ENCODE results near the gene ATXN2. TPM values are rescaled to one million over a fixed set of nuclear protein-coding genes. Genes with fewer than 3 reads are reported as not detected.

The ATXN2 gene
- total RNA-seq, 1 experiment from 2014 or later, result 56.3 TPM

DNA sequence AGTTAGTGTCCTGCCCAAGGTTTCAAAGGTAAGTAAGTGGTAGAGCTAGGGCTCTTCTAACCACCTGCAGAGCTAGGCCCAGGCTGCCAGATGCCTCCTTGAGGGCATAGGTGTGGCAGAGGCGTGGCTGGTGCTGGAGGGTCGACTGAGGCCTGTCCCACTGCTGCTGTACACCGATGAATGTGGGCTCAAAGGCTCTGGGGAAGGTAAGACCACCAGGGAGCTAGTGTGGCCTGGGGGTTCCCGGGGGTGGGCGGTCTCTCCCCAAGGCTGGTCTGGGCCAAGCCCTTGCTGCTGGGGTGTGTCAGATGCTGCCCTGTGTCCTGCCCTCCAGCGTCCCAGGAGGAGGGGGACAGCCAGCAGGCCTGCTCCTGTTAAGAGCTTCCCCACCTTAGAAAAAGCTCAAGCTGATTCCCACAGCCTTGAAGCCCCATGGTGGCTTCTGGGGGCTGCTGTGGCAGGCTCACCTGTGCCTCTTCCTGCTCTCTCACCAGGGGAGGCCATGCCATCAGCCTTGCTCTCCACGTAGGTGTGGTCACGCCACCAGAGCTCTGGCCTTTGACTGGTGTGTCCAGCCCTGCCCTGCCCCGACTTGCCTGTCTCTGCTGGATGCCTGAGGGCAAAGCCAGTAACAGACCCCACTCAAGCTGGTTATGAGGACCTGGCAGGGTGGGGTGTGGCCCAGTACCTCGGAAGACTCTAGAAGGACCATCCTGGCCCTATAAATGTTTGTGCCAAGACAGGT, 156.6 kb downstream of the ATXN2 start:
- Mint-ChIP-seq H3K4me3 (no peak overlapping the region), H3K9me3 (no peaks in the 10 kb centered on the region), H3K4me1 (peaks cover 34% of the 10 kb centered on the region), H3K36me3 (peaks cover 17% of the 10 kb centered on the region), H3K27me3 (ENCODE audit: low read depth) (no peaks in the 10 kb centered on the region), H3K27ac (peak overlapping the region; percentile 85)
- CTCF ChIA-PET, result interaction anchor here (0.9 to 2.4 kb wide), 5 partner anchors 9 to 46 kb away, joined by 4 to 12 read pairs (median 8); no protein-coding TSS in a partner anchor
- TF ChIP-seq, protein P1, sequence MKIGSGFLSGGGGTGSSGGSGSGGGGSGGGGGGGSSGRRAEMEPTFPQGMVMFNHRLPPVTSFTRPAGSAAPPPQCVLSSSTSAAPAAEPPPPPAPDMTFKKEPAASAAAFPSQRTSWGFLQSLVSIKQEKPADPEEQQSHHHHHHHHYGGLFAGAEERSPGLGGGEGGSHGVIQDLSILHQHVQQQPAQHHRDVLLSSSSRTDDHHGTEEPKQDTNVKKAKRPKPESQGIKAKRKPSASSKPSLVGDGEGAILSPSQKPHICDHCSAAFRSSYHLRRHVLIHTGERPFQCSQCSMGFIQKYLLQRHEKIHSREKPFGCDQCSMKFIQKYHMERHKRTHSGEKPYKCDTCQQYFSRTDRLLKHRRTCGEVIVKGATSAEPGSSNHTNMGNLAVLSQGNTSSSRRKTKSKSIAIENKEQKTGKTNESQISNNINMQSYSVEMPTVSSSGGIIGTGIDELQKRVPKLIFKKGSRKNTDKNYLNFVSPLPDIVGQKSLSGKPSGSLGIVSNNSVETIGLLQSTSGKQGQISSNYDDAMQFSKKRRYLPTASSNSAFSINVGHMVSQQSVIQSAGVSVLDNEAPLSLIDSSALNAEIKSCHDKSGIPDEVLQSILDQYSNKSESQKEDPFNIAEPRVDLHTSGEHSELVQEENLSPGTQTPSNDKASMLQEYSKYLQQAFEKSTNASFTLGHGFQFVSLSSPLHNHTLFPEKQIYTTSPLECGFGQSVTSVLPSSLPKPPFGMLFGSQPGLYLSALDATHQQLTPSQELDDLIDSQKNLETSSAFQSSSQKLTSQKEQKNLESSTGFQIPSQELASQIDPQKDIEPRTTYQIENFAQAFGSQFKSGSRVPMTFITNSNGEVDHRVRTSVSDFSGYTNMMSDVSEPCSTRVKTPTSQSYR (CRISPR knock-in tag; IDR thresholded peaks at IDR 0.05), result no peak
- TF ChIP-seq NFYB (CRISPR knock-in tag; conservative IDR thresholded peaks at IDR 0.05; ENCODE audit: low read depth) (no peak), SP1 (CRISPR knock-in tag; conservative IDR thresholded peaks at IDR 0.05) (no peak), ZNF423 (CRISPR knock-in tag; IDR thresholded peaks at IDR 0.05) (no peak), SMAD4 (CRISPR knock-in tag; IDR thresholded peaks at IDR 0.05) (no peak), ESRRA (CRISPR knock-in tag; IDR thresholded peaks at IDR 0.05; ENCODE audit: borderline replicate concordance) (no peak), FOXJ3 (CRISPR knock-in tag; IDR thresholded peaks at IDR 0.05; ENCODE audit: borderline replicate concordance) (no peak), FOXP1 (CRISPR knock-in tag; IDR thresholded peaks at IDR 0.05; ENCODE audit: borderline replicate concordance) (no peak), TEAD1 (CRISPR knock-in tag; IDR thresholded peaks at IDR 0.05) (no peak), ZNF671 (CRISPR knock-in tag; IDR thresholded peaks at IDR 0.05) (no peak), RORB (CRISPR knock-in tag; IDR thresholded peaks at IDR 0.05) (no peak)
- TF ChIP-seq, protein P2, sequence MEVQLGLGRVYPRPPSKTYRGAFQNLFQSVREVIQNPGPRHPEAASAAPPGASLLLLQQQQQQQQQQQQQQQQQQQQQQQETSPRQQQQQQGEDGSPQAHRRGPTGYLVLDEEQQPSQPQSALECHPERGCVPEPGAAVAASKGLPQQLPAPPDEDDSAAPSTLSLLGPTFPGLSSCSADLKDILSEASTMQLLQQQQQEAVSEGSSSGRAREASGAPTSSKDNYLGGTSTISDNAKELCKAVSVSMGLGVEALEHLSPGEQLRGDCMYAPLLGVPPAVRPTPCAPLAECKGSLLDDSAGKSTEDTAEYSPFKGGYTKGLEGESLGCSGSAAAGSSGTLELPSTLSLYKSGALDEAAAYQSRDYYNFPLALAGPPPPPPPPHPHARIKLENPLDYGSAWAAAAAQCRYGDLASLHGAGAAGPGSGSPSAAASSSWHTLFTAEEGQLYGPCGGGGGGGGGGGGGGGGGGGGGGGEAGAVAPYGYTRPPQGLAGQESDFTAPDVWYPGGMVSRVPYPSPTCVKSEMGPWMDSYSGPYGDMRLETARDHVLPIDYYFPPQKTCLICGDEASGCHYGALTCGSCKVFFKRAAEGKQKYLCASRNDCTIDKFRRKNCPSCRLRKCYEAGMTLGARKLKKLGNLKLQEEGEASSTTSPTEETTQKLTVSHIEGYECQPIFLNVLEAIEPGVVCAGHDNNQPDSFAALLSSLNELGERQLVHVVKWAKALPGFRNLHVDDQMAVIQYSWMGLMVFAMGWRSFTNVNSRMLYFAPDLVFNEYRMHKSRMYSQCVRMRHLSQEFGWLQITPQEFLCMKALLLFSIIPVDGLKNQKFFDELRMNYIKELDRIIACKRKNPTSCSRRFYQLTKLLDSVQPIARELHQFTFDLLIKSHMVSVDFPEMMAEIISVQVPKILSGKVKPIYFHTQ (CRISPR knock-in tag; IDR thresholded peaks at IDR 0.05), result no peak
- TF ChIP-seq, protein P3, sequence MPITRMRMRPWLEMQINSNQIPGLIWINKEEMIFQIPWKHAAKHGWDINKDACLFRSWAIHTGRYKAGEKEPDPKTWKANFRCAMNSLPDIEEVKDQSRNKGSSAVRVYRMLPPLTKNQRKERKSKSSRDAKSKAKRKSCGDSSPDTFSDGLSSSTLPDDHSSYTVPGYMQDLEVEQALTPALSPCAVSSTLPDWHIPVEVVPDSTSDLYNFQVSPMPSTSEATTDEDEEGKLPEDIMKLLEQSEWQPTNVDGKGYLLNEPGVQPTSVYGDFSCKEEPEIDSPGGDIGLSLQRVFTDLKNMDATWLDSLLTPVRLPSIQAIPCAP (CRISPR knock-in tag; IDR thresholded peaks at IDR 0.05), result no peak
- TF ChIP-seq, protein P4, sequence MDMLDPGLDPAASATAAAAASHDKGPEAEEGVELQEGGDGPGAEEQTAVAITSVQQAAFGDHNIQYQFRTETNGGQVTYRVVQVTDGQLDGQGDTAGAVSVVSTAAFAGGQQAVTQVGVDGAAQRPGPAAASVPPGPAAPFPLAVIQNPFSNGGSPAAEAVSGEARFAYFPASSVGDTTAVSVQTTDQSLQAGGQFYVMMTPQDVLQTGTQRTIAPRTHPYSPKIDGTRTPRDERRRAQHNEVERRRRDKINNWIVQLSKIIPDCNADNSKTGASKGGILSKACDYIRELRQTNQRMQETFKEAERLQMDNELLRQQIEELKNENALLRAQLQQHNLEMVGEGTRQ (CRISPR knock-in tag; IDR thresholded peaks at IDR 0.05), result no peak
- TF ChIP-seq, protein P5, sequence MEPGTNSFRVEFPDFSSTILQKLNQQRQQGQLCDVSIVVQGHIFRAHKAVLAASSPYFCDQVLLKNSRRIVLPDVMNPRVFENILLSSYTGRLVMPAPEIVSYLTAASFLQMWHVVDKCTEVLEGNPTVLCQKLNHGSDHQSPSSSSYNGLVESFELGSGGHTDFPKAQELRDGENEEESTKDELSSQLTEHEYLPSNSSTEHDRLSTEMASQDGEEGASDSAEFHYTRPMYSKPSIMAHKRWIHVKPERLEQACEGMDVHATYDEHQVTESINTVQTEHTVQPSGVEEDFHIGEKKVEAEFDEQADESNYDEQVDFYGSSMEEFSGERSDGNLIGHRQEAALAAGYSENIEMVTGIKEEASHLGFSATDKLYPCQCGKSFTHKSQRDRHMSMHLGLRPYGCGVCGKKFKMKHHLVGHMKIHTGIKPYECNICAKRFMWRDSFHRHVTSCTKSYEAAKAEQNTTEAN (CRISPR knock-in tag; IDR thresholded peaks at IDR 0.05), result no peak
- TF ChIP-seq, protein P6, sequence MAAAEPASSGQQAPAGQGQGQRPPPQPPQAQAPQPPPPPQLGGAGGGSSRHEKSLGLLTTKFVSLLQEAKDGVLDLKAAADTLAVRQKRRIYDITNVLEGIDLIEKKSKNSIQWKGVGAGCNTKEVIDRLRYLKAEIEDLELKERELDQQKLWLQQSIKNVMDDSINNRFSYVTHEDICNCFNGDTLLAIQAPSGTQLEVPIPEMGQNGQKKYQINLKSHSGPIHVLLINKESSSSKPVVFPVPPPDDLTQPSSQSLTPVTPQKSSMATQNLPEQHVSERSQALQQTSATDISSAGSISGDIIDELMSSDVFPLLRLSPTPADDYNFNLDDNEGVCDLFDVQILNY (CRISPR knock-in tag; IDR thresholded peaks at IDR 0.05), result no peak
- no peak for ATAC-seq
- DNase-seq (ENCODE audit: low spot score), result peak; percentile 7
- POLR2A ChIA-PET, result no interaction called here

Data from WTC11 (cell line).